Breast epithelium (tissue), 4 donors: ENCODE results near the gene HOXC5. TPM values are rescaled to one million over a fixed set of nuclear protein-coding genes. Genes with fewer than 3 reads are reported as not detected.

Experiments
- DNase-seq, 2 donors: peaks; one replicate each; pipeline ENCODE4 v3.0.0-alpha.2; 2019; ENCODE audit warnings: low spot score in 2 of 2
- H3K27ac ChIP-seq, 2 donors: fragments of 200-600 bp; sonication (generic) in 1 of 2; one replicate each; pipeline ENCODE4 v1.5.1; 2016 to 2019; ENCODE audit warnings: mild to moderate bottlenecking in 1 of 2
- H3K27me3 ChIP-seq, 2 donors: fragments of 200-600 bp; sonication (generic) in 1 of 2; one replicate each; pipeline versions ENCODE4 v1.5.1 to v1.6.0; 2017 to 2019; ENCODE audit warnings: control low read depth in 1 of 2, mild to moderate bottlenecking in 1 of 2
- H3K36me3 ChIP-seq: fragments of 200-600 bp; one replicate; pipeline ENCODE4 v1.5.1; 2019
- H3K4me1 ChIP-seq, 2 donors: fragments of 200-600 bp; sonication (generic); one replicate each; pipeline ENCODE4 v1.5.1; 2016 to 2019; ENCODE audit warnings: control low read depth in 1 of 2
- H3K4me3 ChIP-seq, 3 donors: fragments of 200-600 bp; sonication (generic); 1 replicate in 2 of 3; 2 replicates in 1 of 3; pipeline ENCODE4 v1.5.1; 2016 to 2019; ENCODE audit warnings: mild to moderate bottlenecking in 3 of 3, moderate library complexity in 2 of 3
- H3K9me3 ChIP-seq, 2 donors: fragments of 200-600 bp; sonication (generic) in 1 of 2; one replicate each; pipeline ENCODE4 v1.5.1; 2016 to 2019; ENCODE audit warnings: control low read depth in 1 of 2
- CTCF ChIP-seq, 3 donors: fragments of 450-650 bp; IDR thresholded peaks; one replicate each; pipeline ENCODE4 v1.5.1; 2016 to 2017; ENCODE audit warnings: antibody characterized with exemption in 3 of 3, mild to moderate bottlenecking in 3 of 3, moderate library complexity in 3 of 3
- POLR2A ChIP-seq: fragments of 450-650 bp; IDR thresholded peaks from one replicate; pipeline ENCODE4 v1.6.1; 2016; ENCODE audit warnings: antibody characterized with exemption, mild to moderate bottlenecking, moderate library complexity
- POLR2AphosphoS5 ChIP-seq, 3 donors: sonication (generic); formaldehyde crosslinking; IDR thresholded peaks; one replicate each; pipeline ENCODE4 v1.6.1; 2017; ENCODE audit warnings: antibody characterized with exemption in 3 of 3
- intact Hi-C: fragments of 100-400 bp; cut with DNase I; formaldehyde crosslinking; loops from one replicate; pipeline ENCODE4 v1.15.1; 2023; ENCODE audit warnings: low total_unique reads
- total RNA-seq, 3 donors: library from RNA; depleted of rRNA; stranded (reverse); fragments of >200 nt; gene quantifications; one replicate each; pipeline ENCODE4 v1.1.0, GENCODE V29; 2016

Gene HOXC5
- total RNA-seq, 3 donors from 2014 or later, result 0.73 to 0.98 (median 0.96) TPM

GRCh38 chr12:54047160-54047963, 14.5 kb downstream of the HOXC5 start:
- DNase-seq, result no peak
- no peak for TF ChIP-seq POLR2AphosphoS5 (IDR thresholded peaks at IDR 0.05)
- TF ChIP-seq CTCF (IDR thresholded peaks at IDR 0.05), result no peak
- TF ChIP-seq POLR2A, result no peak
- no peaks in the 10 kb centered on the region for H3K9me3 ChIP-seq
- H3K4me3 ChIP-seq, result peak overlapping the region in 2 of 3 donors; percentile 35 to 47
- no peaks in the 10 kb centered on the region for H3K27me3 ChIP-seq
- H3K36me3 ChIP-seq, result no peaks in the 10 kb centered on the region
- intact Hi-C loops, result no loop called here
- peak overlapping the region in 1 of 2 donors; percentile 40 for H3K27ac ChIP-seq
- H3K4me1 ChIP-seq, result peaks cover 0 to under 1% of the 10 kb centered on the region in 2 donors

- no peaks in the 10 kb centered on the region for H3K27me3 ChIP-seq
- TF ChIP-seq POLR2AphosphoS5 (IDR thresholded peaks at IDR 0.05) (no peak), POLR2A (no peak), CTCF (IDR thresholded peaks at IDR 0.05) (no peak)
- no peak for DNase-seq
- H3K36me3 ChIP-seq, result no peaks in the 10 kb centered on the region
- peaks cover 0 to 7% of the 10 kb centered on the region in 2 donors for H3K4me1 ChIP-seq
- no peak overlapping the region for H3K27ac ChIP-seq
- no peaks in the 10 kb centered on the region for H3K9me3 ChIP-seq
- intact Hi-C loops, result no loop called here
- peak overlapping the region in 1 of 3 donors; percentile 35 for H3K4me3 ChIP-seq
Observed at GRCh38 chr12:54047964-54048303, 15.1 kb downstream of the HOXC5 start.

GRCh38 chr12:54048406-54049093, 15.7 kb downstream of the HOXC5 start:
- no peak for TF ChIP-seq CTCF (IDR thresholded peaks at IDR 0.05)
- no peak for TF ChIP-seq POLR2A
- no peak for TF ChIP-seq POLR2AphosphoS5 (IDR thresholded peaks at IDR 0.05)
- Histone ChIP-seq H3K27ac (no peak overlapping the region), H3K4me1 (peaks cover 0 to 8% of the 10 kb centered on the region in 2 donors), H3K36me3 (no peaks in the 10 kb centered on the region), H3K27me3 (no peaks in the 10 kb centered on the region), H3K4me3 (no peak overlapping the region), H3K9me3 (no peaks in the 10 kb centered on the region)
- DNase-seq, result no peak
- intact Hi-C loops, result no loop called here

- no peaks in the 10 kb centered on the region for H3K36me3 ChIP-seq
- H3K4me1 ChIP-seq, result peaks cover 0 to 8% of the 10 kb centered on the region in 2 donors
- no peaks in the 10 kb centered on the region for H3K27me3 ChIP-seq
- intact Hi-C loops, result no loop called here
- DNase-seq, result no peak
- H3K27ac ChIP-seq, result no peak overlapping the region
- H3K9me3 ChIP-seq, result no peaks in the 10 kb centered on the region
- no peak for TF ChIP-seq CTCF (IDR thresholded peaks at IDR 0.05)
- no peak for TF ChIP-seq POLR2AphosphoS5 (IDR thresholded peaks at IDR 0.05)
- no peak for TF ChIP-seq POLR2A
- no peak overlapping the region for H3K4me3 ChIP-seq
Observed at GRCh38 chr12:54049108-54049507, 16.3 kb downstream of the HOXC5 start.

GRCh38 chr12:54050482-54050810, 17.6 kb downstream of the HOXC5 start:
- Histone ChIP-seq H3K4me3 (peak overlapping the region in 2 of 3 donors; percentile 1 to 18), H3K9me3 (no peaks in the 10 kb centered on the region), H3K4me1 (peaks cover 0 to 8% of the 10 kb centered on the region in 2 donors), H3K27ac (no peak overlapping the region), H3K27me3 (no peaks in the 10 kb centered on the region), H3K36me3 (no peaks in the 10 kb centered on the region)
- intact Hi-C loops, result no loop called here
- DNase-seq, result no peak
- TF ChIP-seq POLR2AphosphoS5 (IDR thresholded peaks at IDR 0.05), result no peak
